A549 treated with GW870086 at 1 μM for 4 hours (cell line): Measurements from ENCODE around the gene IL4I1. TPM values are rescaled to one million over a fixed set of nuclear protein-coding genes. Genes with fewer than 3 reads are reported as not detected.

Source experiments
- total RNA-seq: library from RNA; stranded (reverse); fragments of 200-300 nt; extraction: Qiagen RNA extraction; gene quantifications from 5 replicates; pipeline ENCODE4 v1.2.3, GENCODE V29; 2022; ENCODE audit warnings: low read depth

Gene IL4I1, protein sequence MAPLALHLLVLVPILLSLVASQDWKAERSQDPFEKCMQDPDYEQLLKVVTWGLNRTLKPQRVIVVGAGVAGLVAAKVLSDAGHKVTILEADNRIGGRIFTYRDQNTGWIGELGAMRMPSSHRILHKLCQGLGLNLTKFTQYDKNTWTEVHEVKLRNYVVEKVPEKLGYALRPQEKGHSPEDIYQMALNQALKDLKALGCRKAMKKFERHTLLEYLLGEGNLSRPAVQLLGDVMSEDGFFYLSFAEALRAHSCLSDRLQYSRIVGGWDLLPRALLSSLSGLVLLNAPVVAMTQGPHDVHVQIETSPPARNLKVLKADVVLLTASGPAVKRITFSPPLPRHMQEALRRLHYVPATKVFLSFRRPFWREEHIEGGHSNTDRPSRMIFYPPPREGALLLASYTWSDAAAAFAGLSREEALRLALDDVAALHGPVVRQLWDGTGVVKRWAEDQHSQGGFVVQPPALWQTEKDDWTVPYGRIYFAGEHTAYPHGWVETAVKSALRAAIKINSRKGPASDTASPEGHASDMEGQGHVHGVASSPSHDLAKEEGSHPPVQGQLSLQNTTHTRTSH
- 0.51 to 1.4 TPM (median 0.71 TPM) in 5 replicates for total RNA-seq

DNA sequence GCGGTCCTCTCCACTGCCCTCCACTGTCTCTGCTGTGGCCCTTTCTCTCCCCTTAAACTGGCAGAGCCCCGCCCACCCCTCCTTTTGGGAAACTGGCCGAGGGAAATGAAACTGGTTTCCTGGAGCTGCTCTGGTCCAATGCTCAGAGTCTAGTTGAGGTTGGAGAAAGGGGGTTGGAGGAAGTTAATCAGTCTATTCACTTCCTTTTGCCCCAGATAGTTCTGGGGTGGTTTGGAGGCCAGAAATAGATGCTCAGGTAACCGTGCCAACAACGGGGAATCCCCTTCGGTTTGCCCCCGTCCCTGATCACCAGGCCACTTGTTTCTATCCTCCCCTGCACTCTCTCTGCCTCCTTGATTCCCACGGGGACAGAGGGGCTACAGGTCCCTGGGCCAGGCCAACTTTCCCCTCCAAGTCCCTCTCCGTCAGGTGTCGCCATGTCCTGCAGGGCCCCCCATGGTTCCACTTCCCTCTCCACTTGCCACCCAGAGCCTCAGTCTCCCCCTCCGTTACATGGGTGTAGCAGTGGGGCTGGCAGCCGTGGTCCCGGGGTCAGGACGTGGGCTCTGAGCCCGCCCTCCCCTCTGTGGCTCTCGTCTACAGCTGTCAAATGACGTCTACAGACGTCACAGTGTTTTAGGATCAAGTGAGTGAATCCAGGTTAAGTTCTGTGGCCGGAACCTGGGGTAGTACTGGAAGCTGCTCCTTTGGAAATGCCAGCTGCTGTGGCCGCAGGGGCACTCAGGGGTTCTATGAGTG, at the start of gene IL4I1:
Gene IL4I1 (minus strand): TSS at position 25 of the 759 bp plus-strand sequence. CDS start 727 bp downstream, outside the sequence.

DNA sequence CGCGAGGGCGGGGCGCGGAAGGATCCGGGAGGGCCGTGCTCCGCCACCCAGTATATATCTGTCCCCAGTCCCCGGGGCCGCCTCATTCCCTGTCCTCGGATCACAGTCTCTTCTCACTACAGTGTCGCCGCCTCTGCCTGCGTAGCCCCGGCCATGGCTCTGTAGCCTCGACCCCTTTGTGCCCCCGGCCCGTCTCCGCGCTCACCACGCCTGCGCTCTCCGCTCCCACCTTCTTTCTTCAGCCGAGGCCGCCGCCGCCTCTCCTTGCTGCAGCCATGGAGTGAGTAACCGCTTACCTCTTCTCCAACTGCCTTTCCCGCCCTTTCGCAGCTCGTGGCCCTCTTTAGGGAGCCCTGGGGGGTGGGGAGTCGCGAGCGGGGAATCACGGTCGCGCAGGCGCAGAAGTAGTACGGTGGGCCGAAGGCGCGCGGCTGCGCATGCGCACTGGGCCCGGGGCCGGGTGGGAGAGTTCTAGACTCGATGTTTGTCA, 32.5 kb upstream of the IL4I1 start, which contains the start of the genes ATF5 and NUP62:
Gene ATF5 (plus strand): TSS at position 85 of the 490 bp plus-strand sequence. CDS start 1,646 bp downstream, outside the sequence.
Gene NUP62 (minus strand): TSS at position 384 of the 490 bp plus-strand sequence. CDS start 19,697 bp downstream, outside the sequence.

DNA sequence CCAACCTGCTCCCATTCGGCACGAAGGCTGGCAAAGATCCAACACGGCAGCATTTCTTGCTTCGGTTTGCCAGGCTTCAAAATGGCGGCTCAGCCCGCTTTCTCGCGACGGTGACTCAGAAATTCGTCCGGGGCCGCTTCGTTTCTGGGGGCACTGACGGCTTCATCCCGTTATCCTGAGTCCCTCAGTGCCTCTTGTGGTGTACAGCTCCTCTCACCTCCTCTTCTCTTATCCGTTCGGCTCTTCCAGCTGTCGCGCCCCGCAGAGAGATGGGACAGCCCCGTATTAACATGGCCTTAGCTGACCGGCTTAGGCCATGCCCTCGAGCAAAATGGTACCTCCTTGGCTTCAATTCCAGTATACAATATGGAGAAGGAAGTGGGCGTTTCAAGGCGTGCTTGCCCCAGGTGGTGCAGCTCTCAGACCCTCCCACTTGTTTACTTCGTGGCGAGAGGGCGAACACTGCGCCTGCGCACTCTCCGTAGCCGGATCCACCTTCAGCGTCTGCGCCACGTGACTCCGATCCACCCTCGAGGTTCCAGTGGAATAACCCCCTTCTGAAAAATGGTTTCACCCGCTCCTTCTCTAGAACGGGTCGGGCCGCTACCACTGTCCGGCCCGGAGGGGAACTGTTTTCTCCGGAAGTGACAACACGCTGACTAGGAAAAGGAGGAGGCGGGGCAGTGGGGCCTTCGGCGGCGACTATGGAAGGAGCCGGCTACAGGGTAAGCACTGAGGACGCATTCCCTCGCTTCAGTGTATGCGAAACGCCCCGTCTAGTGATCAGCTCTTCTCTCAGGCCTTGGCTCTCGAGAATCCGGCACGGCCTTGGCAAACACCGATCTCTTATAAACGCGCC, 19.4 kb downstream of the IL4I1 start, which contains the start of the genes AKT1S1 and TBC1D17:
Gene AKT1S1 (minus strand): TSS at position 336 of the 859 bp plus-strand sequence. CDS start 4,060 bp downstream, outside the sequence.
Gene TBC1D17 (plus strand): TSS at position 683 of the 859 bp plus-strand sequence. CDS start 22 bp downstream, at position 705.

DNA sequence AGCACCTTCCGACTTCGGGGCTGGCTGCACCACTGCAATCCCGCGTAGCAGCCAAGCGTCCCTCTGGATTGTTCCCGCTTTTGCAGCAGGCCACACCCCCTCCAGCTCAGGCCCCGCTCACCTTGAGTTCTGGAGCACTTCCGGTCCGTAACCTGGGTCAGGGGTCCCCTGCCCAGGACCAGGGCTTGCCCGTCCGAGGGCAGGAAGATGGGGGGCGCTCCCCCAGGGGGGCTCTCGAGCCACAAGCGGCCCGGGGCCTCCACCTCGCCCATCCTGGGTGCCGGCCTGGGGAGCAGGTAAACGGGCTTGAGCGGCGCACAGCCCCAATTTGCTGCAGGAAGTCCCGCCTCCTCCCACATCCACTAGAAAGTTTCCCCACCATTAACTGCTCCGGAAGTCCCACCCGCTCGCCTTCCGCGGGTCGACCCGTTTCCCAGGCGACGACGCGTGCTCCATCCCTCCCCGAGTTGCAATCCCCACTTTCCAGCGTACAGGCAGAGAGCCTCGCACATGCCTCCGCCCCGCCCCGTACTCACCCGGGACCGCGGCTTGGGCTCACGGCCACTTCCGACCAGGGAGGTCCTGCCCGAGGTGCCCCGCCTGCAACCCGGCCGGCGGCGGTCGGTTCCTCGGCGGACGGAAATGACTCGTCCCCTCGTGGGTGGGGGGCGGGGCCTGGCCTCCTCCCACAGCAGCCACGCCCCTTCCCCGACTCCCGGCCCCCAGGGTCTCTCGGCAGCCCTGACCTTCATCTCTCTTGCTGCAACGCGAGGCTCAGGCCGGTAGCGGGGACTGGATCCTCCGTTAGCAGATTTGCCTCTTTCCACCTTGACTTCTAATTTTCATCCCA, 29.5 kb downstream of the IL4I1 start, which contains the start of gene PNKP:
Gene PNKP (minus strand): TSS at position 644 of the 850 bp plus-strand sequence. CDS start 372 bp downstream, at position 272.

DNA sequence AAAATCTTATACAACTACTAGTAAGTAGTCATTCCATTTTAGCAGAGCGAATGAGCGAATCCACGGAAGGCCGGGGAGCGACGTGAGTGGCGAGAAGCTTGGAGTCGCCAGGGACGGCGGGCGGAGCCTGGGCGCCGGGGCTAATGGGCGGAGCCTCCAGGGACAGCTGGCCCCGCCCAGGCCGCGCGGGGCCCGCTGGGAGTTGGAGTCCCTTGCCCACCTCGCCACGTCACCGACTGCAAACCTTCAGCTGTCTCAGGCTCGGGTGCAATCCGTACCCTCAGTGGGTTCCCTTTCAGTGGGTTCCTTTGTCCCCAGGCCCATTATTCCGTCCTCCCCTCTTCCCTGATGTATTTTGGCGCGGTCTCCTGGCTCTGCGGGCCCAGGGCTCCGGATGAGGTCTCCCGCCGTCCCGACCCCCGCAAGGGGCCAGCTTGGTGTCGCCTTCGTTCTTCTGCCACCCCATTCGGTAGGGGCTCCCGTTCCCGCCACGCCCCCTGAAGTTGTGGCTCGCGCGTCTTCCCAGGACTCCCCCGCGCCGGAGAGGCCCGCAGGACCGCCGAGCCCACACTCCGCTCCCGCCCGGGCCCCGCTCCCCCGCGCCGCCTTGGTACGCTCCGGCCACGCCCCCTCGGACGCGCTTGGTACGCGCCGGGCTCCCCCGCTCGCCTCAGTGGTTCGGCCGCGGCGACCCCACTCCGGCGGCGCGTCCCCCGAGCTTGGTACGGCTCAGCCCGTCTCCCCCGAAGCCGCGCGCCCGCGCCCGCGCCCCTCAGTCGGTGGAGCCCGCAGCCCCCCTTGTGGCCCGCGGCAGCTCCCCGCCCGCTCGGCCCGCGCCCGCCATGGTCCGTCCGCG, 46.0 kb downstream of the IL4I1 start, which contains the start of gene PTOV1:
Gene PTOV1 (plus strand): TSS at position 673 of the 856 bp plus-strand sequence.

Other genes starting within 250 kb of the IL4I1 start
- 85.2 to 107 TPM (median 102 TPM) in 5 replicates for gene IRF3, start 231.0 kb downstream of the IL4I1 start, total RNA-seq
- gene BCL2L12, start 231.0 kb downstream of the IL4I1 start, total RNA-seq, result 55.5 to 73.8 TPM (median 71.1 TPM) in 5 replicates
- 397 to 431 TPM (median 408 TPM) in 5 replicates for gene PRMT1, start 219.6 kb downstream of the IL4I1 start, total RNA-seq
- 3.7 to 6.1 TPM (median 5.6 TPM) in 5 replicates for gene ADM5, start 207.3 kb downstream of the IL4I1 start, total RNA-seq
- 10.9 to 14.2 TPM (median 13.2 TPM) in 5 replicates for gene CPT1C, start 205.8 kb downstream of the IL4I1 start, total RNA-seq
- gene TSKS, start 133.6 kb downstream of the IL4I1 start, total RNA-seq, result not detected in 5 replicates
- gene AP2A1, start 129.9 kb downstream of the IL4I1 start, total RNA-seq, result 43.4 to 57.5 TPM (median 54.4 TPM) in 5 replicates
- 11.6 to 16.0 TPM (median 15.7 TPM) in 5 replicates for gene FUZ, start 83.6 kb downstream of the IL4I1 start, total RNA-seq
- 47.0 to 71.0 TPM (median 64.1 TPM) in 5 replicates for gene MED25, start 78.6 kb downstream of the IL4I1 start, total RNA-seq
- 116 to 154 TPM (median 143 TPM) in 5 replicates for gene PTOV1, start 45.7 kb downstream of the IL4I1 start, total RNA-seq
- 42.7 to 54.0 TPM (median 49.8 TPM) in 5 replicates for gene PNKP, start 29.3 kb downstream of the IL4I1 start, total RNA-seq
- gene AKT1S1, start 19.5 kb downstream of the IL4I1 start, total RNA-seq, result 69.2 to 117 TPM (median 106 TPM) in 5 replicates
- 18.5 to 21.8 TPM (median 20.4 TPM) in 5 replicates for gene TBC1D17, start 19.2 kb downstream of the IL4I1 start, total RNA-seq
- gene ATF5, start 32.3 kb upstream of the IL4I1 start, total RNA-seq, result 46.1 to 54.7 TPM (median 49.5 TPM) in 5 replicates
- 68.6 to 89.8 TPM (median 87.0 TPM) in 5 replicates for gene NUP62, start 32.6 kb upstream of the IL4I1 start, total RNA-seq
- 0.07 to 0.10 TPM in 2 of 5 replicates, not detected in the others for gene SIGLEC11, start 64.3 kb upstream of the IL4I1 start, total RNA-seq
- 37.5 to 39.6 TPM (median 38.8 TPM) in 5 replicates for gene VRK3, start 128.5 kb upstream of the IL4I1 start, total RNA-seq
- gene ZNF473, start 129.1 kb upstream of the IL4I1 start, total RNA-seq, result 7.0 to 10.1 TPM (median 9.7 TPM) in 5 replicates